A673 (cell line): ENCODE results near the gene DLGAP1.

Source experiments
- EZH2 ChIP-seq: fragments of 200-600 bp; sonication (generic); IDR thresholded peaks from 2 replicates; pipeline ENCODE4 v1.6.1; 2017; ENCODE audit warnings: borderline replicate concordance, low read depth, mild to moderate bottlenecking, mixed read lengths, antibody characterized with exemption, low read length; ENCODE audit not compliant: poor library complexity, severe bottlenecking
- TF ChIP-seq, protein P1 (sequence below): fragments of 300-800, 200-600 bp; sonication (generic); conservative IDR thresholded peaks from 2 replicates; pipeline ENCODE4 v1.5.1; 2017; ENCODE audit warnings: low read depth, mild to moderate bottlenecking, antibody characterized with exemption, low read length, moderate library complexity, mixed read lengths

DNA sequence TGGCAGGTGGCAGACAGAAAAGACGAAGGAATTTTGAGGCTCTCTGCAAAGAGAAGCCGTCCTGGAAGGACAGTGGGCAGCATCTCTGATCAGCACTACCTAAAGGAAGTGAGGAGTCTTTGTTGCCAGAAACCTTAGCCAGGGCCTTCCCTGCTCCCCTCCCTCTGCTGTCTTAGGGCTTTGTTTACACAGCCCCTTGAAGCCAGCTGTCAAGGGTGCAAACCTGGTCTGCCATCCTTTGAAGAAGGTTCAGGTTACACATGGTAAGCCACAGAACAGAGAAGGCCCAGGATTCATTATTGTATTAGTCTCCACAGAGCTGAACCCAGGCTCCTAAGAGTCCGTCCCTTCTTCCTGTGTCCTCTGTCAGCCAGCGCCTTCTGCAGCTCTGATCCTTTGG lies 648.5 kb downstream of the DLGAP1 start:
- TF ChIP-seq, protein P1, sequence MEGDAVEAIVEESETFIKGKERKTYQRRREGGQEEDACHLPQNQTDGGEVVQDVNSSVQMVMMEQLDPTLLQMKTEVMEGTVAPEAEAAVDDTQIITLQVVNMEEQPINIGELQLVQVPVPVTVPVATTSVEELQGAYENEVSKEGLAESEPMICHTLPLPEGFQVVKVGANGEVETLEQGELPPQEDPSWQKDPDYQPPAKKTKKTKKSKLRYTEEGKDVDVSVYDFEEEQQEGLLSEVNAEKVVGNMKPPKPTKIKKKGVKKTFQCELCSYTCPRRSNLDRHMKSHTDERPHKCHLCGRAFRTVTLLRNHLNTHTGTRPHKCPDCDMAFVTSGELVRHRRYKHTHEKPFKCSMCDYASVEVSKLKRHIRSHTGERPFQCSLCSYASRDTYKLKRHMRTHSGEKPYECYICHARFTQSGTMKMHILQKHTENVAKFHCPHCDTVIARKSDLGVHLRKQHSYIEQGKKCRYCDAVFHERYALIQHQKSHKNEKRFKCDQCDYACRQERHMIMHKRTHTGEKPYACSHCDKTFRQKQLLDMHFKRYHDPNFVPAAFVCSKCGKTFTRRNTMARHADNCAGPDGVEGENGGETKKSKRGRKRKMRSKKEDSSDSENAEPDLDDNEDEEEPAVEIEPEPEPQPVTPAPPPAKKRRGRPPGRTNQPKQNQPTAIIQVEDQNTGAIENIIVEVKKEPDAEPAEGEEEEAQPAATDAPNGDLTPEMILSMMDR: no peak
- TF ChIP-seq EZH2: no peak
